GM19025 (cell line): Measurements from ENCODE around the gene KRT82.
"Not testable (repeated sequence)": the region's sequence is repeated elsewhere in the genome, so short reads cannot be mapped to it uniquely, and the experiment has no call there.

ENCODE experiments used
- ATAC-seq: cut with Tn5 transposase; IDR thresholded peaks from one replicate; pipeline ENCODE4 v1.9.1; 2021; ENCODE audit warnings: mild to moderate bottlenecking, low read depth, moderate library complexity; ENCODE audit not compliant: unreplicated experiment

Gene KRT82

DNA sequence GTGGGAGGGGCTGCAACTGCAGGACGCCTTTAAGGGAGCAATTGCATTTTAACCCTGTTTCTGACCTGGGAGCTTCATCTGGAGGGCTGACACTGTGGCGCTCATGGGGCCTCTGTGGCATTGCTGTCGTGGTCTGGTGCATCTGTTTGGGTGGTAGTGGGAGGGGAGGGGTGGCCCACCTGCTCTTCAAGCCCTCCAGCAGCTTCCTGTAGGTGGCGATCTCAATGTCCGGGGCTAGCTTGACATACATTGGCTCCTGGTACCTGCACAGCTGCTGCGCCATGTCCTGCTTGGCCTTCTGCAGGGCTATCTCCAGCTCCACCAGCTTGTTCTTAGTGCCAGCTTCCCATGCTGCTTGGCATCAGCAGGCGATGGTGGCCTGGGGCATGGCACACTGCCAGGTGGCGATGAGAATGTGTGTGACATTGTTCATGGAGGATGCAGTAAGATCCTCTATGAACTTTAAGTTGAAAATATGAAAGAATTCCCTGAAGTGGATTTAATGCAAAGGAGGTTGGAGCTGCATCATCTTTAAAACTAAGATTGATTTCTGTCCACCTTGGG is 7.7 kb upstream of the KRT82 start:
- no peak for ATAC-seq

DNA sequence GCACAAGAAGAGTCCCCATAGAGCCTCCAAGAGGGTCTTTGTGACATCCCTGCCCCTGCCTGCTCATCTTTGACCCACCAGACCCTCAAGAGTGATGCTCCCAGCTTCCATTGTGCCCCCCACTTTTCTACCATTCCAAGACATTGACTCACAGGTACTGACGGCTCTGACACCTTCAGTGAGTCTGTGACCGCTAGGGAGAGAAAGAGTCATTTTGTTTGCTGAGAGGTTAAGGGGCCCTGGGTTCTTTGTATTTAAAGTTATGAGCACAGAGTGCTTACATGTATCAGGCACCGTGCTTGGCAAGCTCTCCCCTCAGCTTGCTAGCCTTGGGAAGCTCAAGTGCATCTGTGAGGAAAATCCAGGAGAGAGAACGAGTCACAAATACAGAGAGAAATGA is 7.1 kb upstream of the KRT82 start:
- no peak for ATAC-seq

DNA sequence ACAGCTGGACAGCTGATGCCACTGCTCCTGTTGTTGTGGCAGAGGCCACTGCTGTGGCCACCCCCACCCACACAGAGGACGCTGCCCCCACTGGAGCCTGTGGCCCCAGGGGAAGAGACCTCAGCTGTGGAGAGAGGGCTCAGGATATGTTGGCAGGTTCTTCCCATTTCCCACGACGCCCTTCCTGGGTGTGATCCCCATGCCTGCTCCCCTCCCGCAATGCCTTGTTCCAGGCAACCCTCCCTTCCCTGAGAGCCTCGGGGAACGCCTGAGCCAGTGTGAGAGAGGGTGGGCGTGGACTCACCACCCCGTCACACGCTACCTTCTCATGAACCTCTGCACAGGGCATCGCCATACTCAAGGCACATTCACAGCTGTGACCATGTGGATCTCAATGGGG is 5.7 kb upstream of the KRT82 start:
- no peak for ATAC-seq

DNA sequence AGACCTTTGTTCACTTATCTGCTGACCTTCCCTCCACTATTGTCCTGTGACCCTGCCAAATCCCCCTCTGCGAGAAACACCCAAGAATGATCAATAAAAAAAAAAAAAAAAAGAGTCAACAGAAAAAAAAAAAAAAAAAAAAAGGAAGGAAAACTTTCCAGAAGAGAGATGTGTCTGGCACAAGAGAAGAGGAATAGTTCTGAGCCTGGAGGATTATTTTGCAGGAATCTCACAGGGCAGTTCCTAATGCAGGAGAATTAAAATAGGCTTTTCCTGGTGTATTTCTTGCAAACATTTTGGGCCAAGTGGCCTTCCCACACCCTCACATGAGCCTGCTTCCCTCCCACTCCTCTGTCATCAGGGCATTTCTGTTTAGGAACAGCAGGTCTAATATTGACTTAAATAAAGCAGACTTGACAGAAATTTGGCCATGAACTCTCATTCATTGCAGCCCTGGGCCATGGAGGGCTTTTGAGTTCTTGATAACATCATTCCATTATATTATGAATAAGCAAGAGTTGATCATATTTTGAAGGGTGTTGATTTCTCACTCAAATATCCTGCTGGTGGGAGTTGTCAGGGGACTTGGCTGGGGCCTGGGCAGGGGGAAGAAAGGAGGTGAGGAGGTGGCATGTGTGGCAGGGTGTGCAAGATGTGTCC is 4.6 kb upstream of the KRT82 start:
- ATAC-seq = not testable (repeated sequence)

DNA sequence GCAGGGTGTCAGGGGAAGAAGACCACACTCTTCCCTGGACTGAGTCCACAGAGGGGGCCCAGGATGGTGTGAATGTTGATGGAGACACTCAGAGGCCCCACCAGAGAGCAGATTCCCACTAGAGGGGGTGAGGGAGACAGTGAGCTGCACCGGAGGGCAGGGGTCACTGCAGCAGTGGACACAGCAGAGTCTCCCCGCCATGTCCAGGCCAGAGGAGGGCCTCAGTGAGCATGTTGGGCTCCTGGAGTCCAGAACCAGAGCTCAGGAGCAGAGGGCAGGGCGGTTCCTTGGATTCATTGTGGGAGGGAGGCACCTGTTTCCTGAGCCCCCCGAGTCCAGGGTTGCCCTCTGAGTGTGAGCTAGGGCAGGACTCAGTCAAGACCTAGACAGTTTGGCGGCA is 1.8 kb upstream of the KRT82 start:
- no peak for ATAC-seq

DNA sequence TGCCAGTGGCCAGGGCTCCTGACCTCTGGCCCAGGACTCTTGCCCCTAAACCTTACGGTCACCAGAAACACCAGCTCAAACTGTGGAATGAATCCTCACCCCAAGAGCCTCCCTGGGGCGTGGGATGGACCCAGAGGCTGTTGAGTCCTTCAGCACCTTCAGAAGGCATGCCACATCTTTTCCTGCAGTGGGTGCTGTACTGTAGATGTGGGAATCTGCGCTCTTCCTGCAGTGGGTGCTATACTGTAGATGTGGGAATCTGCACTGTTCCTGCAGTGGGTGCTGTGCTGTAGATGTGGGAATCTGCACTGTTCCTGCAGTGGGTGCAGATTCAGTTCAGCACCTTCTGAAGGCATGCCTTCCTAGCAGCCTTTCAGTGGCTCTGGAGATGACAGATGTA is 1.2 kb downstream of the KRT82 start:
- ATAC-seq = no peak

DNA sequence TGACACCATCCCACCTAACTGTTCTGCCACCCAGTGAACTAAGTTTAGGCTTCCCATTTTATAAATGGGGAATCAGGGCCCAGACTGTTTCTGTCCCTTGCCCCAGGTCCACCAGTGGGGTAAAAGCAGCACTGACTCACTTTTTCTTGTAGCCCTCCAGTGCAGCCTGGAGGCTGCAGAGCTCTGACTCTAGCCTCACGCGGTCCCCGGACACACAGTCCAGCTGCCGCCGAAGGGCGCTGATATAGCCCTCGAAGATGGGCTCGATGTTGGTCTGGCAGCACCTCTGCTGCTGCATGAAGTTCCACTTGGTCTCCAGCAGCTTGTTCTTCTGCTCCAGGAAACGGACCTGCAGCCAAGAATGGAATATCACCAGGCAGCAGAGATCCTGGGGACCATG is 2.6 kb downstream of the KRT82 start:
- no peak for ATAC-seq

DNA sequence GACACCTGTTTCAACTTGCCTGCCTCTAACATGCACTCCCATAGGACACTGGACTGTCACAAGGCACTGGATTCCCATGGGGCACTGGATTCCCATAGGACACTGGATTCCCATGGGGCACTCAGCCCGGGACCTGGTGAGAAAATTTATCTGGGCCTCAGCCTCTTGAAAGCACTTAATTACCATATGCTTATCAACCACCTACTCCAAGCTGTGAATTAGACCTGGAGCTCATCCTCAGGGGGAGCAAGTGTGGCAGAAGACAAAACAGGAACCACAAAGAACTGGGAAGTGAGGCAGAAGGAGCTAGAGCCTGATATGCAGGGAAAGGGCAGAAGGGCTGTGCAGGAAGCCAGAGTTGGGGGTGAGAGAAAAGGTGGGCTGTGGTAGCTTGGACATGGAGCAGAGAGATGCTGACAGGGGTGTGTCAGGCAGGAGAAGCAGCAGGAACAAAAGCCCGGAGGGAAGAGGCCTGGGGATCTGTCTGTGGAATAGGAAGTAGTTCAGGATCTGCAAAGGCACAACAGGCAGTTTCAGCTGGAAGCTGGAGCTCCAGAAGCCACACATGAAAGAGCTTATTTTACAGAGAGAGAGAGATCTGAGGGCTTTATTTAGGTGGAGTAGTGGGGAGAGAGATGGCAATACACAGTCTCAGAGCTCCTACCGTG is 3.1 kb downstream of the KRT82 start:
- ATAC-seq = no peak

DNA sequence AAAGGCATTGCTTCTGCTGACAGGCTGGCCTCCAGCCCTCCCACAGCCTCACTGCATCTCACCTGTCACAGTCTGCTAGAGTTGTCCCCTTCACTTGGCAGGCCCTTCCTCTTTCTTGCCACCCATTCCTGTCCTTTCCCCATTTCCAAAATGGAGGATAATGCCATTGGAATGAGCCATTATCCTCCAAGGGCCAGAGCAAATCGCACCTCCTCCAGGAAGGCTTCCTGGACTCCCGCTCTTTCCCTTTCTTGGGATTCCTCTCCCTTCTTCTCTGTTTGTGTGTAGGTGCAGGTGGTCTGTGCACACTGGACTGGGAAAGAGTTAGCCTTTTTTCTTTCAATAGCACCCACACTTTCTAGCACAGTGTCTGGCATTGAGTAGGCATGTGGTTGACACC is 3.8 kb downstream of the KRT82 start:
- no peak for ATAC-seq

DNA sequence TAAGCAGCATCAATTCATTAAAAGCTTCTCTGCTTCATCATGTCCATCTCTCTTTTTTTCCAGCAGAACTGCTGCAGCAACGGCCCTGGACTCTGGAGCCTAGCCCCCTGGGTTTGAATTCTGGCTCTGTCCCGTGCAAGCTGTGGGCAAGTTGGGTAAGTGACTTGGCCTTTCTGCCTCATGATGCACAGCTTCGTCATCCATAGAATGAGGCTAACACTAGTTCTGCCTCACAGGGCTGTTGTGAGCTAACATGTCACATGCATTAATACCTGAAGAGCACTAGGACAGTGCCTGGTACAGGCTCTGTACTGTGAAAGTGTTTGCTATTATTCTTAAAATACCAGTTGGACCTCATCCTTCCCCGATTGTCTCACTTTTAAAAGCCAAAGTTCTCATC is 4.2 kb downstream of the KRT82 start:
- no peak for ATAC-seq

DNA sequence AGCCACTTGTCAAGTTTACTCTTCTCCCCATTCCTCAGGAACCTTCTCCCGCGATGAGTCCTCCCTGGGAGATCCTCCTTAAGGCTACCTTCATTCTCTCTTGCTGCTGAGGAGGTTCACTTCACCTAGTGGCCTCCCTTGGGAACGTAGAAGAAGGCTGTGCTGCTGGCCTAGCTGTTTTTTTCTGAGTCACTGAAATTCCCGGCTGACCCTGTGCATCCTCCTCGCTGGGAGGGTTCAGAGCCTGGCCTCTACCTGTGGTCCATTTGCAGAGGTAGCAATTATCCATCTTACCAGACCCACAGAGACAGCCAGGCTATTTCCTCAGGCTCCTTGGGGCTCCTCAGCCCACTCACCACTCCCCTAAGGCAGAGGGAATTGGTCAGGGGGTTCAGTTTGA is 4.6 kb downstream of the KRT82 start:
- no peak for ATAC-seq

DNA sequence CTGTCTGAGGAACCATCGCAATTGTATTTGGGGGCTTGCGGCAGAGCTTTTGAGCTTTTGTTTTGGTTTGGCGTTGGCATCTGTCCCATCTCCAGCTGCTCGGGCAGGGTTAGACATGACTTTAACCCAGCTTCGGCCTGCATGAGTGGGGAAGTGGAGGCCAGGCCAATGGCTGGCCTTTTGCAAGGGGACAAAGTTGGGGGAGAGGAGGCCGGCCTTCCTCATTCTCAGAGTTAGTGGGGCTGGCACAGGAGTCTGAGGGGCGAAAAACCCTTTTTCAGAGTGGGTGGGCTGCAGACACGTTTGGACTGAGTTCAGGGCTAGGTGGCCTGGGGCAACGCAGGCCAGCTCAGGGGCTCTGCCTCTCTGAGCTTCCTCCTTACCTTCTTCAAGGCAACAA is 5.2 kb downstream of the KRT82 start:
- ATAC-seq = no peak

DNA sequence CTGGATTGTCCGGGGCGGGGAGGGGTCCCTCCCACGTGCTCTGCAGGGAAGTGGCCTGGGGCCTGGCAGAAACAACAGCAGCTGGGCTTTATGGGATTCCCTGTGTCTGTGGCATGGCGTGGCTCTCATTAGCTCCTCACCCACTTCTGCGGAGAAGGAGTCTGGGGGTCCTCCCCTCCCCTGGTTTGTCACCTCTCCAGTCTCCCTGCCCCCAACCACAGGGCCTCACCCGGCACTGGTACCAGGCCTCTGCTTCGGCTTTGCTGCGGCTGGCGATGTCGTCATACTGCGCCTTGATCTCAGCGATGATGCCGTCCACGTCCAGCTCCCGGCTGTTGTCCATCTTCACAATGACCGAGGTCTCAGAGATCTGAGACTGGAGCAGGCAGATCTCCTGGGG is 6.4 kb downstream of the KRT82 start:
- ATAC-seq = no peak

DNA sequence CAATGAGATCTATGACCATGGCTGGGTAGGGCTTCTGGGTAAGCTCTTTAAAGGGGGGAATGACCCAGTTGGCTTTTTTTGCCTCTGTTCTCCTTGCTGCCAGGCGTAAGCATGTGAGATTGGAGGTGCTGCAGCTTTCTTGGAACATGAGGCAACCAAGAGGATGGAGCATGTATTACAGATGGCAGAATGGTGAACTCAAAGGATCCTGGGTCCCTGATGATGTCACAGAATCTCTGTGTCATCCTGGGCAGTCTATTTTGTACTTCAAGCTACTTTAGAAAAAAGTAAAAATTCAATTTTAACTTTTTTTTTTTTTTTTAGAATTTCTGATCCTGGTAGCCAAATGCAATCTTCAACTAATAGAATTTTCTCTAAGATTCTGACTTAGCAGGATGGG is 8.0 kb downstream of the KRT82 start:
- ATAC-seq = no peak

DNA sequence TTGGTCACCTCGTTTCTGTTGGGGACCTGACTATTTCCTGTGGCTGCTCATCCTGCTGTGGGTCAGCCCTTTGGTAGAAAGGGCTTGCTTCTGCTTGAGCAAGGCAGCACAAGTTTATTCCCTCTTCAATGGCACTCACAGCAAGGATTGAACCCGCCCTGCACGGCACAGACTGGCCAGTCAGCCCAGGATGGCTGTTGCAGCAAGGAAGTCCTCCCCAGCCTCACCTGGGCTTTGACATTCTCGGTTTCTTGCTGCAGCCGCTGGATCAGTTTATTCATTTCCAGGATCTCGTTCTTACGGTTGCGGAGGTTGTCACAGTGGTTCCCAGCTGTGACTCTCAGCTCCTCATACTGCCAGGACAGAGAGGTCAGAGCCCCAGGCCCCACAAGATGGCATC is 9.5 kb downstream of the KRT82 start:
- no peak for ATAC-seq

DNA sequence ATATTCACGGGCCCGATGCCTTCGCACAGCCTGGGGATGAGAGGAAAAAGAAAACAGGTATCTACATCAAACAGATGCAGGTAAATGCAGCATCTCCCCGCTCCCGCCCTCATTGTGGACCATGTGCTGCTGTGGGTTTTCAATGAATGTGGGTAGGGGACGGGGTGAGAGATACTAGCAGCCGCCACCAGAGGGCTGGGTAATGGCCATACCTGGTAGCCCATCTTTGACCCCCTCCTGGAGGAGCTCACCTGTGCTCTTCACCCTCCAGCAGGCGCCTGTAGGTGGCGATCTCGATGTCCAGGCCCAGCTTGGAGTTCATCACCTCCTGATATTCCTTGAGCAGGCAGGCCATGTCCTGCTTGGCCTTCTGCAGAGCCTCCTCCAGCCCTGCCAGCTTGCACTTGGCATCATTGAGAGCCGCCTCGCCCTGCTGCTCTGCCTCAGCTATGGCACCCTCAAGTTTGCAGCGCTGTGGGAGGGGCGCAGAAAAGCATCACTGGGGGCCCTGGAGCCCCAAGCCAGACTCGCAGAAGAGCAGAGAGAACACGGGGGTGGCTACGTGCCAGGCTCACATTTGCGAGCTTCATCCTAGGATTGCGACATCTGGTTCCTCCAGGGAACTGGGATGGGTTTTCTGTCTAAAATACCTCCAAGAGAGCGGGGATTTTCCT is 10.2 kb downstream of the KRT82 start:
- no peak for ATAC-seq

DNA sequence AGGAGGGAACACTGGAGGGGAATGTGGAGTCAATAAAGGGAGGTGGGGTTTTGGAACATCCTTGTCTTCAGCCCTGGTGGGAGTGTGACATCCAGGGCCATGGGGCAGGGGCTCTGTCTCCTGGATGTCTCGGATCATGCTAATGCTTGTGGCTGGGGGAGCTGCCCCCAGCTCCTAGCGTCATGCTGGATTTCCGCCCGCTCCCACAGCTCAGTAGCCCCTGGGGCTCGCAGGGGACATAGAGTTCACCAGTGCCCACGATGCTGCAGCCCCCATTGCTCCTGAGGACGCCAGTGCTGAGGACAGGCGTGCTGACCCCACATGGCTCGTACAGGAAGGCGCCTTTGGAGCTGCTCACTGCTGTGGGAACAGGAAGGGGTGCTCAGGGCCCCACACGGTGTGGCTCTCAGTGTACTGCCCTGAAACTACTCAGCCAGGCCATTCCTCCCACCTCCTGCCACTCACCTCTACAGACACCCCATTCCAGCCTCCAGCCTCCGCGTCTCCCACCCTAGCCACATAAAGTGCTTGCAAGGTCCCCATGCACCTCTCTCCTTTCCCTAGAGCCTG is 11.2 kb downstream of the KRT82 start:
- no peak for ATAC-seq

DNA sequence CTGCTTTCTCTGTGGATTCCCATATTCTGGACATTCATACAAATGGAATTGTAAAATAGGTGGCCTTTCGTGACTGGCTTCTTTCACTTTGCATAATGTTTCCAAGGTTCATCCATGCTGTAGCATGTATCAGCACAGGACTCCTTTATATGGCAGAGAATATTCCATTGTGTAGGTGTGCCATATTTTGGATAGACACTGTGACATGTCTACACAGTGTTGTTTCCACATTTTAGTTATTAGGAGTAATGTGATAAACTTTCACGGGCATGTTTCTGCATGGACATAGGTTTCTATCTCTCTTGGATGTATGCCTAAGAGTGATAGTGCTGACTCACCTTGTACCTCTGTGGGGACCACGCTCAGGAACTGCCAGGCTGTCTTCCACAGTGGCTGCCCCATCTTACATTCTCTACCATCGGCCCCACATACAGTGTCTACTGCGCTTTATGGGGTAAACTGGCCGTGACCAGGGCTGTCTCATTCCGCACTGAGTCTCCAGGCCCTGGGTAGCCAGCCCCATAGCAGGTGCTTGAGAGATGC is 13.6 kb downstream of the KRT82 start:
- ATAC-seq = no peak

DNA sequence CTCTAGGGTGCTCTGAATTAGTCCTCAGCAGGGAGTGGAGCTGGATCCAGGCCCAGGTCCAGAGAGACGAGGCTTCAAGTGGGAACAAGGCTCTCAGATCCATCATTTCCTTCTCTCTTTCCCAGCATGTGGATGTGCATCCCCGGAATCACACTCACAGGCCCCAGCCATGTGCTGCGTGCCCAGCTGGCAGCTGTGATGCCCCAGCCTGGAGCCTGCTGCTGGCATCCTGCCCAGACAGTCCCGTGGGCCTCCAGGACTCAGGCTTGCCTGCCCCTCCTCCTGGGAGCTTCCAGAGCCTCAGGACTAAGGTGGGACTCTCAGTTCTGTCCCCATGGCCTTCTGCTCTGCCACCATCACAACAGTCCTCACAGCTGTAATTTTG is 14.5 kb downstream of the KRT82 start:
- ATAC-seq = no peak

DNA sequence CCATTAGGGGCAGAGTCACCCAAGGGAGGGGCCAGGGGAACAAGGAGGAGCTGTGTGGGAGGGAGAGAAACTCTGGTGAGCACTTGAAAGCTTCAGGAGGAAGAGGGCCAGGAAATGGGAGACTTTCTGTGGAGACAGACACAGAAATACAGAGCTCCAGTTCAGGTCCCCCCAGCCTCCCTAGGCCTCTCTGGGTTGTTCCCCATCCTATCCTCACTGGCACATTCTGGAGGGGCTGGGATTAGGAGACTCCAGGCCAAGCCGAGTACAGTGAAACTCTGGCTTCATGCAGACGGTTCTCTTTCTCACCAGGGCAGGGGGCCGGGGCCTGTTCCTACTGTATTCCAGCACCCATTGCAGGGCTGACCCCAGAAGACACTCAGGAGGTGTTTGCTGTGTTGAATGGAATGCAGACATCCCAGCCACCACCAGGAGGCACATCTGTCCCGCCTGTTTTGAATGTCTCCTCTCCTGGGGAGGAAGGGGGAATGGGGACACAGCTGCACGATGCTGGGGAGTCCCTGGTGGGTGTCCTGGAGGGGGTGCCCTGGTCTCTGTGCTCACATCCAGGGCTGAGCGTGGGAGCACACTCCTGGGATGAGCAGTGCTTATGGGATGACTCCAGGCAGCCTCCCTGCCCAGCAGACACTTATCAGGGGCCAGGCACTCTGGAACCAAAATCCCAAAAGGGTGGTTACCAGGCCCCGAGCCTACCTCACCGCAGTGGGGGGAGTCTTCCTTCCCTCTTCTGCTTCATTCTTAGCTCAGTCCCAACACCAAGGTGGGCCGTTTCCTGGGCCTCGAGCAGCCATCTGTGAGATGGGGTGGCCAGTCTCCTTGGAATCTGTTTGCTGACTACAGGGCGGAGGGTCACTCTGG is 15.2 kb downstream of the KRT82 start:
- ATAC-seq = no peak
